IMR-90 (cell line): ENCODE results near the gene SYT17. TPM values are rescaled to one million over a fixed set of nuclear protein-coding genes. Genes with fewer than 3 reads are reported as not detected.

Experiments
- ATAC-seq: fragments of 200-7000 bp; cut with Tn5 transposase; 2 replicates; pipeline ENCODE4 v1.9.1; 2020; ENCODE audit warnings: low read depth, mild to moderate bottlenecking, moderate library complexity
- BruUV-seq: library from RNA; stranded (reverse); fragments of 400-500 nt; replicated peaks from 2 replicates; lab custom pipeline; 2021; lab: Mats Ljungman, UMichigan
- CTCF ChIA-PET: fragments of 300-600 bp; formaldehyde crosslinking; extraction: SDS; loops from one replicate; lab custom pipeline; 2021; ENCODE audit warnings: antibody characterized with exemption; lab: Yijun Ruan, JAX
- POLR2A ChIA-PET: fragments of 300-600 bp; sonication (Branson Sonifier 250); formaldehyde crosslinking; loops from one replicate; lab custom pipeline; 2022; ENCODE audit warnings: antibody characterized with exemption; ENCODE audit not compliant: unreplicated experiment; lab: Charles Lee
- DNase-seq: peaks from one replicate; pipeline ENCODE4 v3.0.0; 2013
- H2AFZ ChIP-seq: replicated peaks from 2 replicates; pipeline ENCODE3; 2013; ENCODE audit warnings: low read length, mild to moderate bottlenecking; ENCODE audit not compliant: poor library complexity
- H2AK5ac ChIP-seq: 2 replicates; pipeline ENCODE4 v1.6.1; 2013; ENCODE audit warnings: low read depth, low read length, inconsistent platforms
- H2AK9ac ChIP-seq: replicated peaks from 2 replicates; pipeline ENCODE3; 2013; ENCODE audit warnings: mild to moderate bottlenecking, low read depth, low read length, moderate library complexity; ENCODE audit not compliant: poor library complexity
- H2BK120ac ChIP-seq: 2 replicates; pipeline ENCODE4 v1.6.1; 2013; ENCODE audit warnings: low read depth, low read length, inconsistent platforms
- H2BK15ac ChIP-seq: 3 replicates; pipeline ENCODE4 v1.6.1; 2013; ENCODE audit warnings: low read depth, low read length, inconsistent platforms
- H2BK20ac ChIP-seq: 2 replicates; pipeline ENCODE4 v1.6.1; 2013; ENCODE audit warnings: low read depth, mild to moderate bottlenecking, inconsistent platforms, low read length, moderate library complexity
- H2BK5ac ChIP-seq: 2 replicates; pipeline ENCODE4 v1.6.1; 2013; ENCODE audit warnings: mild to moderate bottlenecking, low read depth, low read length, inconsistent platforms; ENCODE audit not compliant: poor library complexity, severe bottlenecking
- H3K14ac ChIP-seq: replicated peaks from 2 replicates; pipeline ENCODE4 v1.6.1; 2013; ENCODE audit warnings: low read depth, low read length, inconsistent platforms
- H3K18ac ChIP-seq: 2 replicates; pipeline ENCODE4 v1.6.1; 2013; ENCODE audit warnings: low read depth, low read length, control low read depth
- H3K23ac ChIP-seq: 2 replicates; pipeline ENCODE4 v1.6.1; 2013; ENCODE audit warnings: low read depth, low read length, inconsistent platforms
- H3K27ac ChIP-seq: 2 replicates; pipeline ENCODE4 v1.5.1; 2013; ENCODE audit warnings: mild to moderate bottlenecking, control low read depth, low read length; ENCODE audit not compliant: insufficient read depth
- H3K27me3 ChIP-seq: 2 replicates; pipeline ENCODE4 v1.6.1; 2013; ENCODE audit warnings: low read length; ENCODE audit not compliant: control insufficient read depth, insufficient read depth
- H3K36me3 ChIP-seq: 2 replicates; pipeline ENCODE4 v1.6.1; 2013; ENCODE audit warnings: low read length, mixed read lengths; ENCODE audit not compliant: control insufficient read depth, insufficient read depth
- H3K4ac ChIP-seq: 2 replicates; pipeline ENCODE4 v1.6.1; 2013; ENCODE audit warnings: low read depth, low read length, inconsistent platforms
- H3K4me1 ChIP-seq: 2 replicates; pipeline ENCODE4 v1.6.1; 2013; ENCODE audit warnings: low read length, mixed read lengths; ENCODE audit not compliant: control insufficient read depth, insufficient read depth
- H3K4me2 ChIP-seq: 2 replicates; pipeline ENCODE4 v1.6.1; 2013; ENCODE audit warnings: low read depth, mild to moderate bottlenecking, control low read depth, low read length, moderate library complexity
- H3K4me3 ChIP-seq: 2 replicates; pipeline ENCODE4 v1.5.1; 2013; ENCODE audit warnings: low read depth, mild to moderate bottlenecking, control low read depth, low read length, moderate library complexity; ENCODE audit not compliant: insufficient read depth
- H3K56ac ChIP-seq: 2 replicates; pipeline ENCODE4 v1.6.1; 2013; ENCODE audit warnings: low read length, inconsistent platforms; ENCODE audit not compliant: insufficient read depth; ENCODE audit errors: extremely low read depth
- H3K79me1 ChIP-seq, 2 experiments: 2 replicates each; pipeline ENCODE4 v1.6.1; 2013; ENCODE audit warnings: low read length in 2 of 2, inconsistent platforms in 1 of 2, low read depth in 1 of 2
- H3K9ac ChIP-seq: 2 replicates; pipeline ENCODE4 v1.6.1; 2013; ENCODE audit warnings: low read depth, low read length, control low read depth
- H3K9me1 ChIP-seq: 2 replicates; pipeline ENCODE4 v1.6.1; 2013; ENCODE audit warnings: low read length, inconsistent platforms; ENCODE audit not compliant: insufficient read depth
- H3K9me3 ChIP-seq: 2 replicates; pipeline ENCODE4 v1.6.1; 2013; ENCODE audit warnings: low read length; ENCODE audit not compliant: control insufficient read depth, insufficient read depth
- H4K20me1 ChIP-seq: 2 replicates; pipeline ENCODE4 v1.6.1; 2013; ENCODE audit warnings: low read length, inconsistent platforms; ENCODE audit not compliant: insufficient read depth
- H4K5ac ChIP-seq: 2 replicates; pipeline ENCODE4 v1.6.1; 2013; ENCODE audit warnings: mild to moderate bottlenecking, low read depth, low read length, control low read depth
- H4K8ac ChIP-seq, 2 experiments: 2 replicates each; pipeline ENCODE4 v1.6.1; 2013; ENCODE audit warnings: low read depth in 2 of 2, low read length in 2 of 2, control low read depth in 1 of 2, inconsistent platforms in 1 of 2
- H4K91ac ChIP-seq: 2 replicates; pipeline ENCODE4 v1.6.1; 2013; ENCODE audit warnings: low read depth, low read length, inconsistent platforms; ENCODE audit not compliant: insufficient read depth
- BHLHE40 ChIP-seq: fragments of 150-350 bp; IDR thresholded peaks from 2 replicates; pipeline ENCODE4 v1.6.1; 2016; ENCODE audit warnings: mild to moderate bottlenecking, low read depth, low read length
- CEBPB ChIP-seq: IDR thresholded peaks from 2 replicates; pipeline ENCODE4 v1.6.1; 2012; ENCODE audit warnings: low read depth, low read length, improper control_type of control experiment
- CHD1 ChIP-seq: IDR thresholded peaks from 2 replicates; pipeline ENCODE4 v1.6.1; 2012; ENCODE audit warnings: low read depth, low read length, improper control_type of control experiment
- CTCF ChIP-seq: conservative IDR thresholded peaks from 2 replicates; pipeline ENCODE4 v1.5.1; 2012; ENCODE audit warnings: mild to moderate bottlenecking, low read depth, low read length, improper control_type of control experiment
- FOS ChIP-seq: fragments of 150-350 bp; IDR thresholded peaks from 2 replicates; pipeline ENCODE4 v1.6.1; 2016; ENCODE audit warnings: low read depth, low read length
- MAFK ChIP-seq: IDR thresholded peaks from 2 replicates; pipeline ENCODE4 v1.6.1; 2012; ENCODE audit warnings: low read depth, low read length, improper control_type of control experiment
- MAZ ChIP-seq: IDR thresholded peaks from 2 replicates; pipeline ENCODE4 v1.6.1; 2012; ENCODE audit warnings: low read depth, mild to moderate bottlenecking, low read length, improper control_type of control experiment, moderate library complexity, borderline replicate concordance
- MXI1 ChIP-seq: IDR thresholded peaks from 2 replicates; pipeline ENCODE4 v1.6.1; 2012; ENCODE audit warnings: low read depth, mild to moderate bottlenecking, low read length, moderate library complexity, borderline replicate concordance
- NFE2L2 ChIP-seq: fragments of 150-350 bp; IDR thresholded peaks from 2 replicates; pipeline ENCODE4 v1.6.1; 2016; ENCODE audit warnings: low read depth, mild to moderate bottlenecking, low read length
- POLR2A ChIP-seq: IDR thresholded peaks from 2 replicates; pipeline ENCODE4 v1.6.1; 2012; ENCODE audit warnings: mild to moderate bottlenecking, low read depth, low read length
- RAD21 ChIP-seq: IDR thresholded peaks from 2 replicates; pipeline ENCODE4 v1.6.1; 2012; ENCODE audit warnings: low read length, improper control_type of control experiment
- RCOR1 ChIP-seq: IDR thresholded peaks from 2 replicates; pipeline ENCODE4 v1.6.1; 2012; ENCODE audit warnings: mild to moderate bottlenecking, low read length, improper control_type of control experiment; ENCODE audit not compliant: insufficient replicate concordance
- RFX5 ChIP-seq: IDR thresholded peaks from 2 replicates; pipeline ENCODE4 v1.8.0; 2012; ENCODE audit warnings: low read depth, mild to moderate bottlenecking, low read length, moderate library complexity
- SMC3 ChIP-seq: fragments of 150-350 bp; IDR thresholded peaks from 2 replicates; pipeline ENCODE4 v1.6.1; 2016; ENCODE audit warnings: low read depth, mild to moderate bottlenecking, antibody characterized with exemption, low read length, moderate library complexity
- USF2 ChIP-seq: fragments of 150-350 bp; IDR thresholded peaks from 2 replicates; pipeline ENCODE4 v1.6.1; 2017; ENCODE audit warnings: mild to moderate bottlenecking, antibody characterized with exemption, low read length, low read depth
- WGBS, 2 experiments: methylation state at CpG; one replicate each; pipeline versions ENCODE4 v1.1.5 to v1.1.7; 2013; ENCODE audit warnings: missing lambda C conversion rate in 2 of 2; ENCODE audit not compliant: insufficient read length in 1 of 2; ENCODE audit errors: extremely low coverage in 2 of 2; 5-methylcytosine and 5-hydroxymethylcytosine counted together
- dilution Hi-C: fragments of 300-500 bp; cut with HindIII; formaldehyde crosslinking; loops from one replicate; pipeline ENCODE4 v1.14.3; 2018; ENCODE audit warnings: low sequenced_read_pairs; ENCODE audit not compliant: unreplicated experiment
- in situ Hi-C: fragments of 300-500 bp; cut with MboI; formaldehyde crosslinking; loops from 3 replicates; pipeline ENCODE4 v1.14.3; 2019; ENCODE audit warnings: low sequenced_read_pairs, inconsistent platforms, mixed read lengths
- intact Hi-C: fragments of 100-400 bp; cut with micrococcal nuclease; formaldehyde crosslinking; loops from 2 replicates; pipeline ENCODE4 v1.10.0; 2022
- polyA plus RNA-seq, 3 experiments: library from polyadenylated mRNA; depleted of rRNA; stranded (reverse); fragments of >200 nt; gene quantifications; 2 replicates each; pipeline ENCODE4 v1.2.3, GENCODE V29; 2012; ENCODE audit warnings: low replicate concordance in 1 of 3
- total RNA-seq: library from RNA; depleted of rRNA; stranded (reverse); fragments of >200 nt; gene quantifications from 2 replicates; pipeline ENCODE4 v1.2.3, GENCODE V29; 2012
- TF ChIP-seq, protein P1 (sequence below): fragments of 150-350 bp; IDR thresholded peaks from 2 replicates; pipeline ENCODE4 v1.6.1; 2016; ENCODE audit warnings: low read depth, mild to moderate bottlenecking, low read length, moderate library complexity, borderline replicate concordance

The SYT17 gene
- total and polyA plus RNA-seq, 2 of the 4 experiments (the other 2 are of a cell fraction) = not detected

DNA sequence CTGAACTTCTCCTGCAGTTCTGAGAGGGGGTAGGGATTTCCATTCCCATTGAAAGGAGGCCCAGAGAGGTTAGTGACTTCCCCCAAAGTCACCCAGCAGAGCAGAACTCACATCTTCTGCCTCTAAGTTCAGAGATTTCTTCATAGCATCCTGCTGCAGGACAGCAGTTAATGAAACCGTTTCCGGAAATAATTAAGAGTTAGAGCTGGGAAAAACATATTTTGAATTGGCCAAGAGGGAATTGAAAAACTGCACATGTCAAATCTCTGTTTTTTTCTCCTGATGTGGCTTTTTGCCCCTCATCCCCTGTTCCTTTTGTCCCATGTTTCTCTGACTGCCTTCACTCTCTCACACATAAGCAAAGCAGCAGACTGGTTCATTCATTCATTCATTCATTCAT is 27.6 kb upstream of the SYT17 start:
- Histone ChIP-seq H3K4me3 (no peak overlapping the region), H2BK120ac (no peak overlapping the region), H3K4me1 (peaks cover 26% of the 10 kb centered on the region), H2AK9ac (no peak overlapping the region), H3K4ac (no peak overlapping the region), H3K18ac (no peak overlapping the region), H2BK15ac (no peak overlapping the region), H2AFZ (no peak overlapping the region), H3K9me3 (no peaks in the 10 kb centered on the region), H4K20me1 (no peaks in the 10 kb centered on the region), H3K27me3 (peaks cover 4% of the 10 kb centered on the region), H4K8ac (no peak overlapping the region; a peak in 1 of 4 replicates), H4K5ac (no peak overlapping the region), H3K27ac (no peak overlapping the region), H2AK5ac (no peak overlapping the region), H4K91ac (no peak overlapping the region), H3K56ac (no peak overlapping the region), H3K79me1 (peaks cover 0 to 9% of the 10 kb centered on the region in 2 experiments; a peak in 3 of 4 replicates), H3K9ac (no peak overlapping the region), H3K9me1 (peaks cover 15% of the 10 kb centered on the region), H3K4me2 (no peak overlapping the region; the same call in 1 of the 2 replicates), H2BK5ac (no peak overlapping the region), H2BK20ac (no peak overlapping the region), H3K36me3 (no peaks in the 10 kb centered on the region), H3K23ac (no peak overlapping the region), H3K14ac (no peak overlapping the region)
- dilution Hi-C loops (no loop called here), intact Hi-C loops (no loop called here), in situ Hi-C loops (no loop called here)
- 61% methylated on average over 2 of the region's 2 CpGs; no CpG with 5 or more reads in 1 of the 2 experiments for WGBS, 2 experiments
- no peak for ATAC-seq
- ChIA-PET POLR2A (no interaction called here), CTCF (interaction anchor here (1.2 kb wide), 1 partner anchor 55 kb away, joined by 5 read pairs; no protein-coding TSS in a partner anchor)
- no TSS peak for BruUV-seq
- TF ChIP-seq MAFK (no peak), NFE2L2 (no peak), SMC3 (no peak), RFX5 (no peak), RCOR1 (no peak), CHD1 (no peak), BHLHE40 (no peak), POLR2A (no peak), CEBPB (no peak), FOS (no peak), MAZ (no peak), RAD21 (no peak), USF2 (no peak), CTCF (no peak), MXI1 (no peak)
- TF ChIP-seq, protein P1, sequence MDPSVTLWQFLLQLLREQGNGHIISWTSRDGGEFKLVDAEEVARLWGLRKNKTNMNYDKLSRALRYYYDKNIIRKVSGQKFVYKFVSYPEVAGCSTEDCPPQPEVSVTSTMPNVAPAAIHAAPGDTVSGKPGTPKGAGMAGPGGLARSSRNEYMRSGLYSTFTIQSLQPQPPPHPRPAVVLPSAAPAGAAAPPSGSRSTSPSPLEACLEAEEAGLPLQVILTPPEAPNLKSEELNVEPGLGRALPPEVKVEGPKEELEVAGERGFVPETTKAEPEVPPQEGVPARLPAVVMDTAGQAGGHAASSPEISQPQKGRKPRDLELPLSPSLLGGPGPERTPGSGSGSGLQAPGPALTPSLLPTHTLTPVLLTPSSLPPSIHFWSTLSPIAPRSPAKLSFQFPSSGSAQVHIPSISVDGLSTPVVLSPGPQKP = no peak
- no peak for DNase-seq
